Measurements from ENCODE around the gene SLC4A4.

The SLC4A4 gene

GRCh38 chr4:71417150-71417549, 78.3 kb downstream of the SLC4A4 start:
- DNase-seq, result no peak

GRCh38 chr4:71426381-71427042, 87.7 kb downstream of the SLC4A4 start:
- no peak for DNase-seq

GRCh38 chr4:71429106-71429505, 90.3 kb downstream of the SLC4A4 start:
- no peak for DNase-seq

- no peak for DNase-seq
These were observed 91.1 kb downstream of the SLC4A4 start for GRCh38 chr4:71429962-71430361.

- no peak for DNase-seq
These were observed 91.8 kb downstream of the SLC4A4 start for GRCh38 chr4:71430609-71431008.

- no peak for DNase-seq
These were observed 101.8 kb downstream of the SLC4A4 start for GRCh38 chr4:71440612-71441011.

- no peak for DNase-seq
These were observed 102.7 kb downstream of the SLC4A4 start for GRCh38 chr4:71441186-71442169.

- no peak for DNase-seq
These were observed 103.5 kb downstream of the SLC4A4 start for GRCh38 chr4:71442336-71442735.

- no peak for DNase-seq
These were observed 105.6 kb downstream of the SLC4A4 start for GRCh38 chr4:71444395-71444794.

GRCh38 chr4:71445811-71446210, 107.0 kb downstream of the SLC4A4 start:
- no peak for DNase-seq

- no peak for DNase-seq
These were observed 107.8 kb downstream of the SLC4A4 start for GRCh38 chr4:71446479-71447081.

- no peak for DNase-seq
These were observed 110.2 kb downstream of the SLC4A4 start for GRCh38 chr4:71449040-71449439.

- no peak for DNase-seq
These were observed 111.1 kb downstream of the SLC4A4 start for GRCh38 chr4:71449878-71450277.

- peak in 1 of 2 experiments; percentile 21 for DNase-seq
These were observed 114.7 kb downstream of the SLC4A4 start for GRCh38 chr4:71453531-71453930.

- peak in 1 of 2 experiments; percentile 19 for DNase-seq
These were observed 118.0 kb downstream of the SLC4A4 start for GRCh38 chr4:71456841-71457240.

GRCh38 chr4:71460371-71460770, 121.6 kb downstream of the SLC4A4 start:
- peak; percentile 19 to 46 for DNase-seq

- no peak for DNase-seq
These were observed 122.6 kb downstream of the SLC4A4 start for GRCh38 chr4:71461422-71461821.

GRCh38 chr4:71466775-71467174, 128.0 kb downstream of the SLC4A4 start:
- DNase-seq, result no peak

- DNase-seq, result no peak
These were observed 129.4 kb downstream of the SLC4A4 start for GRCh38 chr4:71468116-71468710.

GRCh38 chr4:71469541-71469940, 130.7 kb downstream of the SLC4A4 start:
- no peak for DNase-seq

GRCh38 chr4:71470524-71470923, 131.7 kb downstream of the SLC4A4 start:
- DNase-seq, result no peak

GRCh38 chr4:71472946-71473345, 134.1 kb downstream of the SLC4A4 start:
- no peak for DNase-seq

Data from NCI-H446 (cell line).